Dendritic cell treated with granulocyte-macrophage colony-stimulating factor and Interleukin-4, amounts not matched to agents 40 ng/mL and 50 ng/mL, for 4 days (primary cell): ENCODE measurements around the gene TNFSF12.

Experiments
- H3K27ac Mint-ChIP-seq: one replicate; pipeline ENCODE4 v1.8.0; 2022; ENCODE audit warnings: mild to moderate bottlenecking, mixed read lengths
- H3K27me3 Mint-ChIP-seq: one replicate; pipeline ENCODE4 v1.8.0; 2022; ENCODE audit warnings: mild to moderate bottlenecking, mixed read lengths
- H3K36me3 Mint-ChIP-seq: one replicate; pipeline ENCODE4 v1.8.0; 2022; ENCODE audit warnings: low read depth, mixed read lengths
- H3K4me1 Mint-ChIP-seq: one replicate; pipeline ENCODE4 v1.8.0; 2022; ENCODE audit warnings: low read depth, mixed read lengths
- H3K4me3 Mint-ChIP-seq: one replicate; pipeline ENCODE4 v1.8.0; 2022; ENCODE audit warnings: mild to moderate bottlenecking, moderate library complexity, mixed read lengths
- H3K9me3 Mint-ChIP-seq: one replicate; pipeline ENCODE4 v1.8.0; 2022; ENCODE audit warnings: mixed read lengths
- intact Hi-C: fragments of 100-400 bp; cut with micrococcal nuclease; formaldehyde crosslinking; loops from one replicate; pipeline ENCODE4 v1.15.0; 2022

TNFSF12 gene

GRCh38 chr17:7548585-7549400 lies at the start of gene TNFSF12:
TNFSF12 (plus strand) TSS chr17:7549058; CDS start chr17:7549154, 96 bp downstream.
- H3K36me3 Mint-ChIP-seq = peaks cover 37% of the 10 kb centered on the region
- H3K27ac Mint-ChIP-seq = peak within 1 kb of the TSS; percentile 86
- no peaks in the 10 kb centered on the region for H3K9me3 Mint-ChIP-seq
- H3K4me1 Mint-ChIP-seq = peaks cover 57% of the 10 kb centered on the region
- peaks cover 5% of the 10 kb centered on the region for H3K27me3 Mint-ChIP-seq
- intact Hi-C loops = no loop called here
- peak within 1 kb of the TSS; percentile 80 for H3K4me3 Mint-ChIP-seq

- H3K4me1 Mint-ChIP-seq = no peaks in the 10 kb centered on the region
- H3K9me3 Mint-ChIP-seq = no peaks in the 10 kb centered on the region
- no peak overlapping the region for H3K27ac Mint-ChIP-seq
- peaks cover 97% of the 10 kb centered on the region for H3K36me3 Mint-ChIP-seq
- intact Hi-C loops = no loop called here
- no peaks in the 10 kb centered on the region for H3K27me3 Mint-ChIP-seq
- no peak overlapping the region for H3K4me3 Mint-ChIP-seq
These were observed 49.7 kb upstream of the TNFSF12 start for GRCh38 chr17:7499161-7499560.

- H3K4me3 Mint-ChIP-seq = no peak overlapping the region
- H3K27me3 Mint-ChIP-seq = no peaks in the 10 kb centered on the region
- no peaks in the 10 kb centered on the region for H3K9me3 Mint-ChIP-seq
- H3K36me3 Mint-ChIP-seq = peaks cover 98% of the 10 kb centered on the region
- H3K4me1 Mint-ChIP-seq = no peaks in the 10 kb centered on the region
- no peak overlapping the region for H3K27ac Mint-ChIP-seq
- intact Hi-C loops = no loop called here
These were observed 47.1 kb upstream of the TNFSF12 start for GRCh38 chr17:7501729-7502128.

GRCh38 chr17:7502171-7502847 lies 46.5 kb upstream of the TNFSF12 start:
- Mint-ChIP-seq H3K9me3 (no peaks in the 10 kb centered on the region), H3K27me3 (no peaks in the 10 kb centered on the region), H3K4me3 (no peak overlapping the region), H3K4me1 (no peaks in the 10 kb centered on the region), H3K36me3 (peaks cover 98% of the 10 kb centered on the region), H3K27ac (no peak overlapping the region)
- intact Hi-C loops = no loop called here

GRCh38 chr17:7502987-7503386 lies 45.9 kb upstream of the TNFSF12 start:
- H3K27me3 Mint-ChIP-seq = no peaks in the 10 kb centered on the region
- no peak overlapping the region for H3K4me3 Mint-ChIP-seq
- H3K36me3 Mint-ChIP-seq = peaks cover 98% of the 10 kb centered on the region
- intact Hi-C loops = no loop called here
- H3K27ac Mint-ChIP-seq = no peak overlapping the region
- H3K9me3 Mint-ChIP-seq = no peaks in the 10 kb centered on the region
- no peaks in the 10 kb centered on the region for H3K4me1 Mint-ChIP-seq

GRCh38 chr17:7503521-7503920 lies 45.3 kb upstream of the TNFSF12 start:
- no peak overlapping the region for H3K4me3 Mint-ChIP-seq
- no peaks in the 10 kb centered on the region for H3K27me3 Mint-ChIP-seq
- no peaks in the 10 kb centered on the region for H3K4me1 Mint-ChIP-seq
- peaks cover 98% of the 10 kb centered on the region for H3K36me3 Mint-ChIP-seq
- H3K9me3 Mint-ChIP-seq = no peaks in the 10 kb centered on the region
- intact Hi-C loops = no loop called here
- no peak overlapping the region for H3K27ac Mint-ChIP-seq

- Mint-ChIP-seq H3K9me3 (no peaks in the 10 kb centered on the region), H3K36me3 (peaks cover 98% of the 10 kb centered on the region), H3K27ac (no peak overlapping the region), H3K4me1 (peaks cover 9% of the 10 kb centered on the region), H3K4me3 (no peak overlapping the region), H3K27me3 (no peaks in the 10 kb centered on the region)
- intact Hi-C loops = no loop called here
These were observed 40.7 kb upstream of the TNFSF12 start for GRCh38 chr17:7508145-7508544.

- Mint-ChIP-seq H3K9me3 (no peaks in the 10 kb centered on the region), H3K4me3 (no peak overlapping the region), H3K36me3 (peaks cover 98% of the 10 kb centered on the region), H3K27me3 (no peaks in the 10 kb centered on the region), H3K4me1 (peaks cover 16% of the 10 kb centered on the region), H3K27ac (no peak overlapping the region)
- intact Hi-C loops = no loop called here
These were observed 40.0 kb upstream of the TNFSF12 start for GRCh38 chr17:7508846-7509245.

GRCh38 chr17:7509937-7510336 lies 38.9 kb upstream of the TNFSF12 start:
- no peaks in the 10 kb centered on the region for H3K27me3 Mint-ChIP-seq
- H3K4me3 Mint-ChIP-seq = no peak overlapping the region
- H3K4me1 Mint-ChIP-seq = peaks cover 21% of the 10 kb centered on the region
- H3K27ac Mint-ChIP-seq = no peak overlapping the region
- no peaks in the 10 kb centered on the region for H3K9me3 Mint-ChIP-seq
- peaks cover 97% of the 10 kb centered on the region for H3K36me3 Mint-ChIP-seq
- intact Hi-C loops = no loop called here

- peaks cover 31% of the 10 kb centered on the region for H3K4me1 Mint-ChIP-seq
- no peaks in the 10 kb centered on the region for H3K27me3 Mint-ChIP-seq
- intact Hi-C loops = no loop called here
- H3K4me3 Mint-ChIP-seq = no peak overlapping the region
- H3K27ac Mint-ChIP-seq = peak overlapping the region; percentile 51
- peaks cover 86% of the 10 kb centered on the region for H3K36me3 Mint-ChIP-seq
- no peaks in the 10 kb centered on the region for H3K9me3 Mint-ChIP-seq
These were observed 37.8 kb upstream of the TNFSF12 start for GRCh38 chr17:7511108-7511507.

- peak overlapping the region; percentile 26 for H3K27ac Mint-ChIP-seq
These were observed 36.8 kb upstream of the TNFSF12 start for GRCh38 chr17:7512105-7512504.

GRCh38 chr17:7512824-7513540 lies 35.9 kb upstream of the TNFSF12 start:
- no peaks in the 10 kb centered on the region for H3K9me3 Mint-ChIP-seq
- no peaks in the 10 kb centered on the region for H3K27me3 Mint-ChIP-seq
- peak overlapping the region; percentile 26 for H3K27ac Mint-ChIP-seq
- H3K4me3 Mint-ChIP-seq = no peak overlapping the region
- H3K4me1 Mint-ChIP-seq = peaks cover 40% of the 10 kb centered on the region
- intact Hi-C loops = no loop called here
- H3K36me3 Mint-ChIP-seq = peaks cover 68% of the 10 kb centered on the region

More at GRCh38 chr17:7512105-7512504, 36.8 kb upstream of the TNFSF12 start:
- peaks cover 77% of the 10 kb centered on the region for H3K36me3 Mint-ChIP-seq
- intact Hi-C loops = no loop called here
- H3K4me3 Mint-ChIP-seq = no peak overlapping the region
- no peaks in the 10 kb centered on the region for H3K9me3 Mint-ChIP-seq
- H3K4me1 Mint-ChIP-seq = peaks cover 40% of the 10 kb centered on the region
- no peaks in the 10 kb centered on the region for H3K27me3 Mint-ChIP-seq

- Mint-ChIP-seq H3K9me3 (no peaks in the 10 kb centered on the region), H3K4me1 (peaks cover 40% of the 10 kb centered on the region), H3K27ac (peak overlapping the region; percentile 39), H3K36me3 (peaks cover 58% of the 10 kb centered on the region), H3K4me3 (no peak overlapping the region), H3K27me3 (no peaks in the 10 kb centered on the region)
- intact Hi-C loops = loop anchor here (1.0 to 2.0 kb wide), 2 partner anchors 47 to 75 kb away; partner anchors contain the start of gene SENP3
These were observed 34.9 kb upstream of the TNFSF12 start for GRCh38 chr17:7513850-7514419.
